Fibroblast of the conjunctiva (primary cell): ENCODE measurements around the gene ALG5.
A peak's percentile ranks its signal among the peaks of the same experiment; 100 is the strongest.

ENCODE experiments used
- DNase-seq: peaks from one replicate; pipeline ENCODE4 v3.0.0-alpha.2; 2010; ENCODE audit warnings: low read depth

The ALG5 gene

GRCh38 chr13:36999054-36999714 lies at the start of gene ALG5:
TSS of gene ALG5 (minus strand) at chr13:36999340. CDS start at chr13:36999300, 40 bp downstream.
- DNase-seq, result peak; percentile 68

GRCh38 chr13:37047846-37048245 lies 48.7 kb upstream of the ALG5 start:
- DNase-seq, result no peak

- no peak for DNase-seq
Observed at GRCh38 chr13:37047032-37047431, 47.9 kb upstream of the ALG5 start.

- DNase-seq, result no peak
Observed at GRCh38 chr13:37046062-37046461, 46.9 kb upstream of the ALG5 start.

GRCh38 chr13:37040789-37041188 lies 41.6 kb upstream of the ALG5 start:
- DNase-seq, result no peak

GRCh38 chr13:37039896-37040295 lies 40.8 kb upstream of the ALG5 start:
- no peak for DNase-seq

GRCh38 chr13:37037241-37037640 lies 38.1 kb upstream of the ALG5 start:
- no peak for DNase-seq

- peak; percentile 6 for DNase-seq
Observed at GRCh38 chr13:37029617-37030016, 30.5 kb upstream of the ALG5 start.

- DNase-seq, result no peak
Observed at GRCh38 chr13:37027639-37028038, 28.5 kb upstream of the ALG5 start.

- DNase-seq, result no peak
Observed at GRCh38 chr13:37026771-37027170, 27.6 kb upstream of the ALG5 start.

GRCh38 chr13:37023871-37024270 lies 24.7 kb upstream of the ALG5 start:
- DNase-seq, result no peak

- DNase-seq, result no peak
Observed at GRCh38 chr13:37014609-37015008, 15.5 kb upstream of the ALG5 start.

GRCh38 chr13:37011788-37012187 lies 12.6 kb upstream of the ALG5 start:
- no peak for DNase-seq

- DNase-seq, result no peak
Observed at GRCh38 chr13:37011002-37011401, 11.9 kb upstream of the ALG5 start.

- DNase-seq, result no peak
Observed at GRCh38 chr13:37010424-37010823, 11.3 kb upstream of the ALG5 start.

GRCh38 chr13:37009692-37010091 lies 10.6 kb upstream of the ALG5 start:
- DNase-seq, result no peak

- no peak for DNase-seq
Observed at GRCh38 chr13:37001921-37002250, 2.7 kb upstream of the ALG5 start.

- DNase-seq, result no peak
Observed at GRCh38 chr13:36998624-36999041, 507 bp downstream of the ALG5 start.

GRCh38 chr13:36997716-36998427 lies 1.3 kb downstream of the ALG5 start:
- DNase-seq, result no peak

GRCh38 chr13:36992362-36992761 lies 6.8 kb downstream of the ALG5 start:
- DNase-seq, result no peak

- no peak for DNase-seq
Observed at GRCh38 chr13:36986462-36987240, 12.5 kb downstream of the ALG5 start.

- peak; percentile 56 for DNase-seq
Observed at GRCh38 chr13:36981156-36981743, 17.9 kb downstream of the ALG5 start.
